Measurements from ENCODE around the gene GKN1. TPM values are rescaled to one million over a fixed set of nuclear protein-coding genes. Genes with fewer than 3 reads are reported as not detected.

GKN1 gene
- total and polyA plus RNA-seq, 11 donors, result not detected

- H3K27ac ChIP-seq, result no peak overlapping the region
- WGBS, 4 donors, result 84 to 89% (median 85%) methylated on average over 13 of the region's 13 CpGs
- intact Hi-C loops (cut with DNase I), result loop anchor here in 8 of 10 donors (1.0 to 10.0 kb wide), 4 partner anchors 58 to 282 kb away; no protein-coding TSS in a partner anchor
- peaks cover 0 to 11% (median 0%) of the 10 kb centered on the region in 12 donors for H3K9me3 ChIP-seq
- no peak overlapping the region for H3K4me3 ChIP-seq
- TF ChIP-seq CTCF (IDR thresholded peaks at IDR 0.05), result no peak
- no peak for TF ChIP-seq POLR2A (IDR thresholded peaks at IDR 0.05)
- ATAC-seq (no peak), DNase-seq (no peak)
- no peaks in the 10 kb centered on the region for H3K36me3 ChIP-seq
- H3K27me3 ChIP-seq, result no peaks in the 10 kb centered on the region
- peaks cover 0 to 10% (median 0%) of the 10 kb centered on the region in 12 donors for H3K4me1 ChIP-seq
Observed at GRCh38 chr2:69026691-69027459, 52.4 kb downstream of the GKN1 start.

Other genes starting within 250 kb of the GKN1 start
- gene ARHGAP25, start 239.8 kb upstream of the GKN1 start, total RNA-seq, result 10 to 100 TPM in 2 of 9 donors, 1 to 10 TPM in 7; 2.6 to 27.9 (median 5.4) TPM
- 1 to 10 TPM; 2.9 to 4.8 TPM for gene ARHGAP25, start 239.8 kb upstream of the GKN1 start, polyA plus RNA-seq
- gene BMP10, start 103.2 kb upstream of the GKN1 start, total RNA-seq, result 1 to 10 TPM in 2 of 9 donors, under 1 TPM in 2, not detected in 5; 0.15 to 5.9 (median 1.7) TPM
- not detected for gene BMP10, start 103.2 kb upstream of the GKN1 start, polyA plus RNA-seq
- gene GKN2, start 21.7 kb upstream of the GKN1 start, total RNA-seq, result not detected
- gene GKN2, start 21.7 kb upstream of the GKN1 start, polyA plus RNA-seq, result not detected
- 10 to 100 TPM; 13.1 to 75.2 (median 23.3) TPM for gene ANTXR1, start 38.5 kb downstream of the GKN1 start, total RNA-seq
- 10 to 100 TPM in 1 of 2 donors, 1 to 10 TPM in 1; 5.8 to 26.3 TPM for gene ANTXR1, start 38.5 kb downstream of the GKN1 start, polyA plus RNA-seq